ENCODE measurements around the gene MARCHF3. TPM values are rescaled to one million over a fixed set of nuclear protein-coding genes. Genes with fewer than 3 reads are reported as not detected.

The MARCHF3 gene
- total and polyA plus RNA-seq, 10 of the 15 experiments (the other 5 are each of a cell fraction or from before 2014, with no cell fraction given): 3.6 to 24.1 (median 11.3) TPM

- no peaks in the 10 kb centered on the region for H4K20me1 ChIP-seq (ENCODE audit: control insufficient read depth, insufficient read depth)
- no TSS peak for BruUV-seq (replicated peaks)
- no peak overlapping the region for H3K27ac ChIP-seq (ENCODE audit: control insufficient read depth, insufficient read depth)
- no peaks in the 10 kb centered on the region for H3K27me3 ChIP-seq (replicated peaks in 1 of 2; ENCODE audit: control insufficient read depth in 2 of 2, insufficient read depth in 2 of 2, low read length in 1 of 2)
- no peaks in the 10 kb centered on the region for H3K36me3 ChIP-seq (ENCODE audit: control insufficient read depth in 2 of 2, insufficient read depth in 2 of 2, low read length in 1 of 2)
- DNase-seq (ENCODE audit: low read depth, low spot score) (no peak), FAIRE-seq (no peak), ATAC-seq (no peak)
- ChIA-PET RAD21 (ENCODE audit: unreplicated experiment) (no interaction called here), SMC1A (ENCODE audit: uncharacterized antibody, unreplicated experiment) (interaction anchor here (1.3 kb wide), 1 partner anchor 12 kb away, joined by 3 read pairs; no protein-coding TSS in a partner anchor), POLR2A (no interaction called here), CTCF (no interaction called here)
- intact Hi-C loops (cut with micrococcal nuclease; ENCODE audit: unreplicated experiment): no loop called here
- TF ChIP-seq SREBF1 (IDR thresholded peaks at IDR 0.05; ENCODE audit: low read length) (no peak), RAD51 (IDR thresholded peaks at IDR 0.05) (no peak), BACH1 (IDR thresholded peaks at IDR 0.05; ENCODE audit: borderline replicate concordance) (no peak), ZBTB33 (IDR thresholded peaks at IDR 0.05) (no peak), CBFB (IDR thresholded peaks at IDR 0.05; ENCODE audit: low read depth) (no peak)
- TF ChIP-seq, protein P1, sequence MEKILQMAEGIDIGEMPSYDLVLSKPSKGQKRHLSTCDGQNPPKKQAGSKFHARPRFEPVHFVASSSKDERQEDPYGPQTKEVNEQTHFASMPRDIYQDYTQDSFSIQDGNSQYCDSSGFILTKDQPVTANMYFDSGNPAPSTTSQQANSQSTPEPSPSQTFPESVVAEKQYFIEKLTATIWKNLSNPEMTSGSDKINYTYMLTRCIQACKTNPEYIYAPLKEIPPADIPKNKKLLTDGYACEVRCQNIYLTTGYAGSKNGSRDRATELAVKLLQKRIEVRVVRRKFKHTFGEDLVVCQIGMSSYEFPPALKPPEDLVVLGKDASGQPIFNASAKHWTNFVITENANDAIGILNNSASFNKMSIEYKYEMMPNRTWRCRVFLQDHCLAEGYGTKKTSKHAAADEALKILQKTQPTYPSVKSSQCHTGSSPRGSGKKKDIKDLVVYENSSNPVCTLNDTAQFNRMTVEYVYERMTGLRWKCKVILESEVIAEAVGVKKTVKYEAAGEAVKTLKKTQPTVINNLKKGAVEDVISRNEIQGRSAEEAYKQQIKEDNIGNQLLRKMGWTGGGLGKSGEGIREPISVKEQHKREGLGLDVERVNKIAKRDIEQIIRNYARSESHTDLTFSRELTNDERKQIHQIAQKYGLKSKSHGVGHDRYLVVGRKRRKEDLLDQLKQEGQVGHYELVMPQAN (conservative IDR thresholded peaks at IDR 0.05): no peak
- H3K79me2 ChIP-seq (ENCODE audit: control insufficient read depth, insufficient read depth, low read length): no peaks in the 10 kb centered on the region
- H2AFZ ChIP-seq (ENCODE audit: control insufficient read depth, low read depth, low read length): no peak overlapping the region
- H3K9ac ChIP-seq (ENCODE audit: control insufficient read depth, insufficient read depth, low read length): no peak overlapping the region
- in situ Hi-C loops (cut with MboI): no loop called here
- no peak overlapping the region for H3K4me3 ChIP-seq
- no peaks in the 10 kb centered on the region for H3K9me3 ChIP-seq (replicated peaks; ENCODE audit: control insufficient read depth, insufficient read depth, low read length)
- 40% methylated on average over 4 of the region's 4 CpGs for WGBS (ENCODE audit: insufficient coverage, insufficient replicate concordance, low lambda C conversion rate, missing lambda C conversion rate)
- H3K4me1 ChIP-seq (ENCODE audit: control insufficient read depth, insufficient read depth, low read length): no peaks in the 10 kb centered on the region
- no peak overlapping the region for H3K4me2 ChIP-seq (ENCODE audit: control insufficient read depth, insufficient read depth)
Observed at GRCh38 chr5:127076315-127077129, 46.2 kb upstream of the MARCHF3 start.

All from GM12878 (cell line).